ENCODE measurements around the gene CDK13.

DNA sequence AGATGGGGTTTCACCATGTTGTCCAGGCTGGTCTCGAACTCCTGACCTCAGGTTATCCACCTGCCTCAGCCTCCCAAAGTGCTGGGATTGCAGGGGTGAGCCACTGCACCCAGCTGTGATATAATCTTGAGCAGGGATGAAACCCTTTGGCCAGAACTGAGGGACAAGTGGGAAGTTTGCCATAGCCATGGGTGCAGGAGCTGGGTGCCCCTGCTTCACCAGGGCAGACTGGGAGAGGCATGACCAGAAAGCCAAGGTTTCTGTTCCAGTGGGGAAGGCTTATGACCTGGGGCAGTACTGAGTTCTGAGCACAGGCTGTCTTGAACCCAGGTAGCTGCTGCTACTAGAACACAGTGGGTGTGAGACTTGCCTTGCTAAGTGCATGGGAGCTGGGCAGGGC lies 40.5 kb upstream of the CDK13 start:
- TF ChIP-seq, protein P1, sequence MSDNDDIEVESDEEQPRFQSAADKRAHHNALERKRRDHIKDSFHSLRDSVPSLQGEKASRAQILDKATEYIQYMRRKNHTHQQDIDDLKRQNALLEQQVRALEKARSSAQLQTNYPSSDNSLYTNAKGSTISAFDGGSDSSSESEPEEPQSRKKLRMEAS (CRISPR knock-in tag; IDR thresholded peaks at IDR 0.05): no peak
- TF ChIP-seq NR3C1 (CRISPR knock-in tag; conservative IDR thresholded peaks at IDR 0.05; ENCODE audit: low read depth) (no peak), RELA (CRISPR knock-in tag; IDR thresholded peaks at IDR 0.05; ENCODE audit: borderline replicate concordance) (no peak), ZNF263 (CRISPR knock-in tag; IDR thresholded peaks at IDR 0.05; ENCODE audit: low read depth) (no peak)
- TF ChIP-seq, protein P2, sequence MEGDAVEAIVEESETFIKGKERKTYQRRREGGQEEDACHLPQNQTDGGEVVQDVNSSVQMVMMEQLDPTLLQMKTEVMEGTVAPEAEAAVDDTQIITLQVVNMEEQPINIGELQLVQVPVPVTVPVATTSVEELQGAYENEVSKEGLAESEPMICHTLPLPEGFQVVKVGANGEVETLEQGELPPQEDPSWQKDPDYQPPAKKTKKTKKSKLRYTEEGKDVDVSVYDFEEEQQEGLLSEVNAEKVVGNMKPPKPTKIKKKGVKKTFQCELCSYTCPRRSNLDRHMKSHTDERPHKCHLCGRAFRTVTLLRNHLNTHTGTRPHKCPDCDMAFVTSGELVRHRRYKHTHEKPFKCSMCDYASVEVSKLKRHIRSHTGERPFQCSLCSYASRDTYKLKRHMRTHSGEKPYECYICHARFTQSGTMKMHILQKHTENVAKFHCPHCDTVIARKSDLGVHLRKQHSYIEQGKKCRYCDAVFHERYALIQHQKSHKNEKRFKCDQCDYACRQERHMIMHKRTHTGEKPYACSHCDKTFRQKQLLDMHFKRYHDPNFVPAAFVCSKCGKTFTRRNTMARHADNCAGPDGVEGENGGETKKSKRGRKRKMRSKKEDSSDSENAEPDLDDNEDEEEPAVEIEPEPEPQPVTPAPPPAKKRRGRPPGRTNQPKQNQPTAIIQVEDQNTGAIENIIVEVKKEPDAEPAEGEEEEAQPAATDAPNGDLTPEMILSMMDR (IDR thresholded peaks at IDR 0.05): no peak
- TF ChIP-seq, protein P3, sequence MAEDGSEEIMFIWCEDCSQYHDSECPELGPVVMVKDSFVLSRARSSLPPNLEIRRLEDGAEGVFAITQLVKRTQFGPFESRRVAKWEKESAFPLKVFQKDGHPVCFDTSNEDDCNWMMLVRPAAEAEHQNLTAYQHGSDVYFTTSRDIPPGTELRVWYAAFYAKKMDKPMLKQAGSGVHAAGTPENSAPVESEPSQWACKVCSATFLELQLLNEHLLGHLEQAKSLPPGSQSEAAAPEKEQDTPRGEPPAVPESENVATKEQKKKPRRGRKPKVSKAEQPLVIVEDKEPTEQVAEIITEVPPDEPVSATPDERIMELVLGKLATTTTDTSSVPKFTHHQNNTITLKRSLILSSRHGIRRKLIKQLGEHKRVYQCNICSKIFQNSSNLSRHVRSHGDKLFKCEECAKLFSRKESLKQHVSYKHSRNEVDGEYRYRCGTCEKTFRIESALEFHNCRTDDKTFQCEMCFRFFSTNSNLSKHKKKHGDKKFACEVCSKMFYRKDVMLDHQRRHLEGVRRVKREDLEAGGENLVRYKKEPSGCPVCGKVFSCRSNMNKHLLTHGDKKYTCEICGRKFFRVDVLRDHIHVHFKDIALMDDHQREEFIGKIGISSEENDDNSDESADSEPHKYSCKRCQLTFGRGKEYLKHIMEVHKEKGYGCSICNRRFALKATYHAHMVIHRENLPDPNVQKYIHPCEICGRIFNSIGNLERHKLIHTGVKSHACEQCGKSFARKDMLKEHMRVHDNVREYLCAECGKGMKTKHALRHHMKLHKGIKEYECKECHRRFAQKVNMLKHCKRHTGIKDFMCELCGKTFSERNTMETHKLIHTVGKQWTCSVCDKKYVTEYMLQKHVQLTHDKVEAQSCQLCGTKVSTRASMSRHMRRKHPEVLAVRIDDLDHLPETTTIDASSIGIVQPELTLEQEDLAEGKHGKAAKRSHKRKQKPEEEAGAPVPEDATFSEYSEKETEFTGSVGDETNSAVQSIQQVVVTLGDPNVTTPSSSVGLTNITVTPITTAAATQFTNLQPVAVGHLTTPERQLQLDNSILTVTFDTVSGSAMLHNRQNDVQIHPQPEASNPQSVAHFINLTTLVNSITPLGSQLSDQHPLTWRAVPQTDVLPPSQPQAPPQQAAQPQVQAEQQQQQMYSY (CRISPR knock-in tag; IDR thresholded peaks at IDR 0.05): no peak
- TF ChIP-seq, protein P4, sequence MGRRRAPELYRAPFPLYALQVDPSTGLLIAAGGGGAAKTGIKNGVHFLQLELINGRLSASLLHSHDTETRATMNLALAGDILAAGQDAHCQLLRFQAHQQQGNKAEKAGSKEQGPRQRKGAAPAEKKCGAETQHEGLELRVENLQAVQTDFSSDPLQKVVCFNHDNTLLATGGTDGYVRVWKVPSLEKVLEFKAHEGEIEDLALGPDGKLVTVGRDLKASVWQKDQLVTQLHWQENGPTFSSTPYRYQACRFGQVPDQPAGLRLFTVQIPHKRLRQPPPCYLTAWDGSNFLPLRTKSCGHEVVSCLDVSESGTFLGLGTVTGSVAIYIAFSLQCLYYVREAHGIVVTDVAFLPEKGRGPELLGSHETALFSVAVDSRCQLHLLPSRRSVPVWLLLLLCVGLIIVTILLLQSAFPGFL (CRISPR knock-in tag; IDR thresholded peaks at IDR 0.05; ENCODE audit: borderline replicate concordance): no peak
- TF ChIP-seq, protein P5, sequence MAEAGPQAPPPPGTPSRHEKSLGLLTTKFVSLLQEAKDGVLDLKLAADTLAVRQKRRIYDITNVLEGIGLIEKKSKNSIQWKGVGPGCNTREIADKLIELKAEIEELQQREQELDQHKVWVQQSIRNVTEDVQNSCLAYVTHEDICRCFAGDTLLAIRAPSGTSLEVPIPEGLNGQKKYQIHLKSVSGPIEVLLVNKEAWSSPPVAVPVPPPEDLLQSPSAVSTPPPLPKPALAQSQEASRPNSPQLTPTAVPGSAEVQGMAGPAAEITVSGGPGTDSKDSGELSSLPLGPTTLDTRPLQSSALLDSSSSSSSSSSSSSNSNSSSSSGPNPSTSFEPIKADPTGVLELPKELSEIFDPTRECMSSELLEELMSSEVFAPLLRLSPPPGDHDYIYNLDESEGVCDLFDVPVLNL (CRISPR knock-in tag; IDR thresholded peaks at IDR 0.05; ENCODE audit: borderline replicate concordance, low read depth): no peak
- TF ChIP-seq, protein P6, sequence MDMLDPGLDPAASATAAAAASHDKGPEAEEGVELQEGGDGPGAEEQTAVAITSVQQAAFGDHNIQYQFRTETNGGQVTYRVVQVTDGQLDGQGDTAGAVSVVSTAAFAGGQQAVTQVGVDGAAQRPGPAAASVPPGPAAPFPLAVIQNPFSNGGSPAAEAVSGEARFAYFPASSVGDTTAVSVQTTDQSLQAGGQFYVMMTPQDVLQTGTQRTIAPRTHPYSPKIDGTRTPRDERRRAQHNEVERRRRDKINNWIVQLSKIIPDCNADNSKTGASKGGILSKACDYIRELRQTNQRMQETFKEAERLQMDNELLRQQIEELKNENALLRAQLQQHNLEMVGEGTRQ (CRISPR knock-in tag; IDR thresholded peaks at IDR 0.05): no peak

Data from WTC11 (cell line).